ENCODE results near the gene CTSE.

DNA sequence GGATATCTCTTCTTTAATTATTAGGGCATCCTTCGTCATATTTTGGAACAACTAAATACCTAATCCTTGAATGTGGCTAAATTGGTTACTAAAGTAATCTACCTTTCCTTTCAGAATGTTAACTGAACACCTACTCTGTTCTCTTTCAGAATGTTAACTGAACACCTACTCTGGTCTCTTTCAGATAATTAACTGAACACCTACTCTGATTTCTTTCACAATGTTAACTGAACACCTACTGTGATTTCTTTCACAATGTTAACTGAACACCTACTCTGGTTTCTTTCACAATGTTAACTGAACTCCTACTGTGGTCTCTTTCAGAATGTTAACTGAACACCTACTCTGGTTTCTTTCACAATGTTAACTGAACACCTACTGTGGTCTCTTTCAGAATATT, 42.4 kb downstream of the CTSE start:
- TF ChIP-seq, protein P1, sequence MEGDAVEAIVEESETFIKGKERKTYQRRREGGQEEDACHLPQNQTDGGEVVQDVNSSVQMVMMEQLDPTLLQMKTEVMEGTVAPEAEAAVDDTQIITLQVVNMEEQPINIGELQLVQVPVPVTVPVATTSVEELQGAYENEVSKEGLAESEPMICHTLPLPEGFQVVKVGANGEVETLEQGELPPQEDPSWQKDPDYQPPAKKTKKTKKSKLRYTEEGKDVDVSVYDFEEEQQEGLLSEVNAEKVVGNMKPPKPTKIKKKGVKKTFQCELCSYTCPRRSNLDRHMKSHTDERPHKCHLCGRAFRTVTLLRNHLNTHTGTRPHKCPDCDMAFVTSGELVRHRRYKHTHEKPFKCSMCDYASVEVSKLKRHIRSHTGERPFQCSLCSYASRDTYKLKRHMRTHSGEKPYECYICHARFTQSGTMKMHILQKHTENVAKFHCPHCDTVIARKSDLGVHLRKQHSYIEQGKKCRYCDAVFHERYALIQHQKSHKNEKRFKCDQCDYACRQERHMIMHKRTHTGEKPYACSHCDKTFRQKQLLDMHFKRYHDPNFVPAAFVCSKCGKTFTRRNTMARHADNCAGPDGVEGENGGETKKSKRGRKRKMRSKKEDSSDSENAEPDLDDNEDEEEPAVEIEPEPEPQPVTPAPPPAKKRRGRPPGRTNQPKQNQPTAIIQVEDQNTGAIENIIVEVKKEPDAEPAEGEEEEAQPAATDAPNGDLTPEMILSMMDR (IDR thresholded peaks at IDR 0.05) = no peak
- no peak for TF ChIP-seq ZFX (IDR thresholded peaks at IDR 0.05; ENCODE audit: borderline replicate concordance)

All from 22Rv1 (cell line).